GM18511 (cell line): ENCODE measurements around the gene JAM3.

ENCODE experiments used
- ATAC-seq: cut with Tn5 transposase; IDR thresholded peaks from one replicate; pipeline ENCODE4 v1.9.1; 2021; ENCODE audit warnings: mild to moderate bottlenecking, moderate library complexity; ENCODE audit not compliant: unreplicated experiment

JAM3 gene

GRCh38 chr11:134068829-134069425 is at the start of gene JAM3:
Gene JAM3 (plus strand): TSS chr11:134069072. CDS start chr11:134069084, 12 bp downstream.
- ATAC-seq = peak; percentile 87

- no peak for ATAC-seq
Observed at GRCh38 chr11:134019500-134019899, 49.4 kb upstream of the JAM3 start.

GRCh38 chr11:134020598-134020997 is 48.3 kb upstream of the JAM3 start:
- no peak for ATAC-seq

DNA sequence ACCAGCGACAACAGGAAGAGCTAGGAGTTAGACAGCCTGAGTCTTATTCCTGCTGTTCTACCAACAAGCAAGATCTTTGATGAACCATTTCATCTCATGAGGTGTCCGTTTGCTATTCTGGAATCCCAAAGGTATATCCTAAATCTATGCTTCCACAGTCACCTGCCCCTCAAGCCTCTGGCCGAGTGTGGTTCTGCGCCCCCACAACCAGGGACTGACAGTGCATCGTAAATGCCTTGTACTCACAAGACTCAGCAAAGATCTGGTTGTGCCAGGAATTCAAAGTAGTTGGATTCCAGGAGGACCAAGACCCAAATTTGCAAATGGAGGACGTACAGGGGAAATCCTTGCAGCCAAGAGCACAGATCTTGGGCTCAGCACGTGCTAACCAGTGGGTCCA is 47.5 kb upstream of the JAM3 start:
- ATAC-seq = no peak

GRCh38 chr11:134022748-134023147 is 46.1 kb upstream of the JAM3 start:
- ATAC-seq = no peak

DNA sequence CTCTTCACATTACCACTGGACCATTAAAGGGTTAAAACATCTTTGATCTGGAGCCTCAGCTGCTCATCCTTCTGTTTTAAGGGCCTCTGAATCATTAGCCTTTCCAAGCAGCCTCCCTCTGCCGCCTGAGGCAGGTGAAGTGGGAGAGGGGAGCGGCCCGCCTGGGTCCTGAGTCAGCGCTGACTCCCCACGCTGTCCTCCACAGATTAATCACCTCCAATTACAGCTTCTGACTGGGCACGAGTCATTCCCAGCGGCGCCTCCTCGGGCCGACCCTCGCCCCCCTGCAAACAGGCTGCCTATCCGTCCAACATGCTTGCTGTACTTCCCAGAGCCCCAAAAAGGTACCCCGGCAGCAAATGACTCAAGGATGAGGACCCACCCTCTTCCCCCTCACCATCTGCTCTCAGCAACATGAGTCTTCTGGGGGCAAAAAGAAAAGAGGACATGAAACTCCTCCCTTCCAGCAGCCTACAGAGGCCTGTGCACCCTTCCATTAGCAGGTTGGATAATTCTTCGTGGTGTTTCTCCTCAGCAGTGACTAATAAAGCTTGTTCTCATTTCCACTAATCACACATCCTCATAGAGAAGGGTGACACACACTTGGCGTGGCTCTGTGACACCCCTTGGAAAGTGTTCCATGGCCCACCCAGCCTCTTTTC is 44.3 kb upstream of the JAM3 start:
- no peak for ATAC-seq

- ATAC-seq = no peak
Observed at GRCh38 chr11:134025082-134025429, 43.8 kb upstream of the JAM3 start.

- no peak for ATAC-seq
Observed at GRCh38 chr11:134026655-134027343, 42.1 kb upstream of the JAM3 start.

GRCh38 chr11:134027671-134028070 is 41.2 kb upstream of the JAM3 start:
- no peak for ATAC-seq

DNA sequence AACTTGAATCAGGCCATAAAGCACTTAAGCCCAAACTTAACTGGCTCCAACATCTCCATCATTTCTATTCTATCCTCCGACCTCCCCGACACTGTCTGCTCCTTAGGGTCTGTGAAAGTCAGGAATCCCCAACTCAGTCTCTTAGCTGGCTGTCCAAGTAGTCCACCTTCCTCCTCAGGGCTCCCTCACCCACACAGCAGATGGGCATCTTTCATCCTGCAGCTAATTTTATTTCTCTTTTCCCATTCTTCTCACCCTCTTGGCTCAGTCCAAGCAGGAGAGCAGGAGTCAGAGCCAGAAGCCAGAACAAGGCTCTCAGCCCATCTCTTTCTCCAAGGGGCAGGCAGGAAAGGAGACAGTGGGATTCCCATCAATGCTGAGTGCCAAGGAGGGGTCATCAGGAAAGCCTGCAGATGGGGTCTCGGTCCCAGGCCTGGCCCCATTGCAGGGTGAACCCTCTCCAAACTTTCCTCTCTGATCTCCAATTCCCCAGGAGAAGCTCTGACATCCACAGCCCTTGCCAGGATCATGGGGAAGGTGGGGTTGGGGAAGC is 40.4 kb upstream of the JAM3 start:
- no peak for ATAC-seq

DNA sequence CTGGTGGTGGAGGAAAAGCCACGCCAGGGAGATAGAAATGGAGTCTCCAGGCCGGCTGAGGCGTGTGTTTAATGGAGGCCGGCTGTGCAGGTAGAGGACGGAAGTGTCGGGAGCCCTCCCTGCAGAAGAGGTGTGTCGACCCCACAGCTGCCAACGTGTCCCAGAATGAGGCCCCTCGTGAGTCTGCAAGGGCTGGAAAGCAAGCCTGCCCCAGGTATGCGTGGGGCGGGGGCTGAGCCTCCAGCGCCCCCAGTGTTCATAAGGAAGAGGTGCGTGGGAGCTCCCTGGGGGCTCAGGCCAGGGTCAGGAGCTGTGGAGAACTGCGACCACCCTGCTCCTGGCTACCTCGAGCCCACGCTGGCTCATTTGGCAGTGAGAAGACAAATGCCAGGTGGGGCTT is 38.0 kb upstream of the JAM3 start:
- ATAC-seq = no peak

DNA sequence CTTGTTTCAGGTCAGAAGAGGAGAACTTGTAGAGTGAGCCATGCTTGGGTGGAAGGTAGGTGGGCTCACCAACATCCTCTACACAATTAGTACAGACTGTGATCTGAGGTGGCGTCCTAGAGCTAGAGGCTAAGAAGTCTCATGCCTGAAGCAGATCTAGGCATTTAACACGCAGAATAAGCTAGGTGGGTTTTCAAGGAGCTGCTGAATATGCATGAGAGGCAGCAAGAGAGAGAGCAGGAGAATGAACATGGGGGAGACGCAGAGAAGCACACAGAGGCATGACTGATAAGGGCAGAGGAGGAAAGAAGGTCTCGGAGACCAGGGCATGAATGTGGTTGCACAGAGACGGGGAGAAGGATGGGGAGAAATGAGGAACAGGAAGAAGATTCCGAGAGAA is 36.8 kb upstream of the JAM3 start:
- ATAC-seq = no peak

DNA sequence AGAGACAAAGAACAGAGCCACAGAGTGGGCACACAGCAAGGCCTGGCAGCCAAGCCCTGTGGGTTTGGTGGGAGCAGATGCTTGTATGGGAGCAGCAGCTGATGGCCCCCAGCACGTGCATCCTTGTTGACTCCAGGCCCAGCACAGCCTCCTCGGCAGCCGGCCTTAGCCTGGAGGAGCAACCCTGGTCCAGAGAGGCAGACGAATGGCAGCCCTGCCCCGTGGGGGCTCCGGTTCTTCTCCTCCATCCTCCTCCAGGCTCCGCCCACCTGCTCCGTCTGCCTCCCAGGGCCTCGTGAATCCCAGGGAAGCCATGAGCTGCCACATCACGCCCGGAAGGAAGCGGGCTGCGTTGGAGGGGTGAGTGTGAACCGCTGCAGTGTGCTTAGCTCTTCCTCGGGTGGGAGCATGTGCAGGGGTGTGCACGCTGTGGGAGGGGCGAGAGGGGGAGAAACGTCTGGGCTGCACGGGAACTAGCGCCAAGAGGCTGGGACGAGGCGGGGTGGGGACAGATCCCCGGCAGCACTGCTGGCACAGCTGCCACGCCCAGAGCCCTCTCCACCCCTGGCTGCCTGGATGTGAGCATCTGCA is 36.3 kb upstream of the JAM3 start:
- no peak for ATAC-seq

- no peak for ATAC-seq
Observed at GRCh38 chr11:134033276-134033675, 35.6 kb upstream of the JAM3 start.

GRCh38 chr11:134033696-134034491 is 35.0 kb upstream of the JAM3 start:
- ATAC-seq = peak; percentile 72

DNA sequence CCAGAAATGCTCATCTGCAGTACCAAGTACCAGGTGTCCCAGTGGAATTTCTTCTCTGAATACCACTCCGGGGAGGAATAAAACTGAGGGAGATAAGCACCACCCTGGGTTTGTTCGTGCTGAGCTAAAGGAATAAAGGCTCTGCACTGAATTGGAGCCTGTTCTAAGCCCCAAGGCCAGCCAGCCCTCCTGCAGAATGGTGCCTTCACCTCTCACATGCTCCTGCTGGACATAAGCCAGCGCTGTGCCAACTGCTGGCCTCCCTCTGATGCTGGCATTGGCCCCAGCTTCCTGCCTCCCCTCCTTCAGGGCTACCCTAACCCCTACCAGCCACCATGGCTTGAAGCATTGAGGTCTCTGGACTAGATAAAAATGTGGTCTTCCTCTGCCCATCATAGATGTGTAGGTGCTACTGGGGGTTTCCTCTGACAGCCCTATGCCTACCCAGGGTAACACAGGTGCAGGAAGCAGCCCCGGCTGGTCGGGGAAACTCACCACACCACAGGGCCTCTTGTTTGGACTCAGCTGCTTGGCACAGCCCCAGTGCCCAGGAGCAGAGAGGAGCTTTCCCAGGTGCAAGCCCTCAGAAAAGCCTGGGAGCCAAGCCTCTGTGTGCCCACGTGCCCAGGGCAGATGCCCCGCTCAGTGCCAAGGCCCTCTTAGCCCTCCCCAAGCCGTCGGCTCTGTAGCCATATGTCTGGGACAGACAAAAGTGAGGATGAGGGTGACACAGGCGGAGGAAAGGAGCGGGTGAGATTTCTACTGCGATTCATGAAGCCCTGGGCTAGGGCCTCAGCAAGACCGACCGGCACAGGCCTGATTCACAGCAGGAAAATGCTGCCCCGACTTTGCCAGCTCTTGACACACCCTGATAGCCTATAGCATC is 34.1 kb upstream of the JAM3 start:
- no peak for ATAC-seq

- ATAC-seq = no peak
Observed at GRCh38 chr11:134036492-134037045, 32.3 kb upstream of the JAM3 start.

DNA sequence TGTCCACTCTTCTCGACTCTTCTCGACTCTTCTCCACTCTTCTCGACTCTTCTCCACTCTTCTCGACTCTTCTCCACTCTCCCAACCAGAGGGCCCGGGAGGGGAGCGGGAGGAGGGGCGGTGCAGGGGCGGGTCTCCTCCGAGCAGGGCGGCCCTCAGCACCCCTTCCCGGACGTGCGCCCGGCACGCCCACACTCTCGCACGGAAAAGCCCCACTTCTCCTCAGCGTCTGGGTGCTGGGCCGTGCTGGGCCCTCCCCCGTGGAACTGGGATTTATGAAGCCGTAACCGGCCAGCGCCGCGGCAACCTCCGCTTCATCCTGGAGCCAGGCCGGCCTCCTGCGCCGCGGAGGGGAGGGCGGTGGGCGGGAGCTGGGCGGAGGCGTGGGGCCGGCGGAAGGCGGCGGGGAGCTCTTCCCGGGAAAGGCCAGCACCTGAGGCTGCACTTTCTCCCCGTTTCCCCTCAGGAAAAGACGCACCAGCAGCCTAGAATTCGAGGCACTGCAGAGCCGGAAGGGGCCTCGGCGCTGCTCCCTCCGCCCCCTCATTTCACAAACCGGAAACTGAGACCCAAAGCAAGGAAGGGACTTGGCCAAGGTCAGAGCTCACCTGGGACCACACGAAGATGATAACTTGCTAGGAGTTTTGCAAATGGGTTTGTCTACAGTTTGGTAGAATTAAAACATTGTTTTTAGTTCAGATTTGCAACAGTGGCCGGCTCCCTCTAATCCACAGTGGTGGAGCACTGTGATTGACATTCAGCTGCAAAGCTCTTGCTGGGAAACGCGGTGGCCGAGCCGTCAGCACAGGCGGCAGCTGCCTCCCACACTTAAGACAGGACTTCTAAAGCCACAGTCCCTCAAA is 31.6 kb upstream of the JAM3 start:
- peak; percentile 71 for ATAC-seq
